ENCODE measurements around the gene L3MBTL4. TPM values are rescaled to one million over a fixed set of nuclear protein-coding genes. Genes with fewer than 3 reads are reported as not detected.
A peak's percentile ranks its signal among the peaks of the same experiment; 100 is the strongest.
"Not testable (repeated sequence)": the region's sequence is repeated elsewhere in the genome, so short reads cannot be mapped to it uniquely, and the experiment has no call there.

Gene L3MBTL4
- total RNA-seq, 1 donor from 2014 or later, result 0.59 TPM

DNA sequence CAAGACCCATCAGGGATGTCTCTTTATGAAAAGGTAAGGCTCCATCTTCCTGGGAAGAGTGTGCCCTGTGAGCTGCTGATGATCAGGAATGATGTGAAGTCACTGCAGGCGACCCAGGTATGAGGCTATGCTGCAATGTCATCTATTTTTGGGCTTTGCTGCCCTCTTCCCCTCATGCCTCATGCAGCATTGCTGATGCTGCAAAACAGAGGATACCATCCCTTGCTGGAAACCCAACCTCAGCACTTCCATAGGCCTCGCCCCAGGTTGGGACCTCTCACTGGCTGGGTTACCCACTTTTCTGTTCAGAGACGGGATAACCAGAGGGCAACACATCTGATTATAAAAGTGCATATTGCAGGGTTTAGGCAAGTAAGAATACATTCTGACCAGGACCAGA, 255.8 kb downstream of the L3MBTL4 start:
- DNase-seq (no peak), ATAC-seq (ENCODE audit: poor library complexity) (no peak)
- intact Hi-C loops (cut with DNase I), result no loop called here

DNA sequence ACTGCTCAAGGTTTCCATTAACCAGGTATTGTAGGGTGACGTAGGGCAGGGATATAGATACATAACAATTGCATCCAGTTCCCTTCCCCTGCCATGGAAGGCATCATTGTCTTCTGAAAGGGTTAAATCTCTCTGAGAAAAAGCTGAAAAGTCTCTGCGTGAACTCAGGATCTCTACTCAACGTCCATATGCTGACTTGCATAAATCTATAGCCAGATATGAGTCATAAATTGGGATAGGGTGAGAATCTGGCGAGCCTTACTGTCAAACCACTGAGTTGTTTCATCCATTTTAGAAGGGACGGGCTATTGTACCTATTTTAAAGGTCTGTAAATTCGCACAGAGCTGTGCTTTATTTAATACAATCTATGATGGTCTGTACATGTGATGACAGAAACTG, 258.3 kb downstream of the L3MBTL4 start:
- intact Hi-C loops (cut with DNase I), result no loop called here
- DNase-seq (no peak), ATAC-seq (ENCODE audit: poor library complexity) (no peak)

GRCh38 chr18:6155707-6156106, 259.0 kb downstream of the L3MBTL4 start:
- no peak for ATAC-seq (ENCODE audit: poor library complexity)
- DNase-seq, result no peak
- intact Hi-C loops (cut with DNase I), result no loop called here

DNA sequence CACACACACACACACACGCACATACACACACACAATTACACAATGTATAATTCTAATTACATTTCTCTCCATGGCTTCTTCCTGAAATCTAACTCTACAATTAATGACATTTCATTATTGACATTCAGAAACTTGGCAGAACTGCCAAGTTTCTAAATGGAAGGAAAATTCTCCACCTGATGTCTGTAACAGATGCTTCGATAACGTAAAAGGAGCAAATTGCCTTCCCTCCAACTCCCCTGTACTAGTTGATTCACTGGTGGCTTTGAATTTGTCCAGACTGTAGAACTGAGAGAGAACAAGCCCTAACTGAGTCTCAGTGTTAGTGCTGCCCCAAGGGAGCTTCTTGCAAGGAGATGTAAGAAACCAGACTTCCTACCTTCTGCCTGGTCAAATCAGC, 264.3 kb downstream of the L3MBTL4 start:
- DNase-seq, result no peak
- intact Hi-C loops (cut with DNase I), result no loop called here
- ATAC-seq (ENCODE audit: poor library complexity), result no peak

DNA sequence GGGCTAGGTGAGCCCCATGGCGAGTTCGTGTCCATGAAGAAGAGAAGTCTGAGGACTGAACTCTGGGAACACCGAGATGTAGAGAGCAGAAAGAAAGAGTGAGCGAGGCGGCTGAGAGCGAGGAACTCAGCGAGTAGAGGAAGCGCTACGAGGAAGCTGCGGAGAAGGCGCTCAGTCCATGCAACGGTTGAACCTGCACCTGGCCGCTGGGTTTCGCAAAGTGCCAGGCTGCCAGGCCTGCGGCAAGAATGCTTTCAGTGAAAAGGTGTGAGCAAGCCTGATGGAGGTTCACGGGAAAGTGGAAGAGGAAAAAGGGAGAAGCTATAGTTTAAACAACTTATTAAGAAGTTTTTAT, 268.4 kb downstream of the L3MBTL4 start:
- ATAC-seq (ENCODE audit: poor library complexity), result peak; percentile 22
- intact Hi-C loops (cut with DNase I), result no loop called here
- DNase-seq, result no peak

- intact Hi-C loops (cut with DNase I), result no loop called here
- DNase-seq, result peak; percentile 80
- ATAC-seq (ENCODE audit: poor library complexity), result peak; percentile 99
These were observed 268.9 kb downstream of the L3MBTL4 start for GRCh38 chr18:6145645-6146306.

- no peak for DNase-seq
- ATAC-seq (ENCODE audit: poor library complexity), result no peak
- intact Hi-C loops (cut with DNase I), result no loop called here
These were observed 275.7 kb downstream of the L3MBTL4 start for GRCh38 chr18:6139007-6139406.

- intact Hi-C loops (cut with DNase I); DNase-seq; ATAC-seq (ENCODE audit: poor library complexity): not testable (repeated sequence)
These were observed 278.8 kb downstream of the L3MBTL4 start for GRCh38 chr18:6135901-6136300.

GRCh38 chr18:6135029-6135428, 279.7 kb downstream of the L3MBTL4 start:
- ATAC-seq (ENCODE audit: poor library complexity); DNase-seq; intact Hi-C loops (cut with DNase I): not testable (repeated sequence)

- ATAC-seq (ENCODE audit: poor library complexity), result peak; percentile 98
These were observed 281.9 kb downstream of the L3MBTL4 start for GRCh38 chr18:6132751-6133368.

DNA sequence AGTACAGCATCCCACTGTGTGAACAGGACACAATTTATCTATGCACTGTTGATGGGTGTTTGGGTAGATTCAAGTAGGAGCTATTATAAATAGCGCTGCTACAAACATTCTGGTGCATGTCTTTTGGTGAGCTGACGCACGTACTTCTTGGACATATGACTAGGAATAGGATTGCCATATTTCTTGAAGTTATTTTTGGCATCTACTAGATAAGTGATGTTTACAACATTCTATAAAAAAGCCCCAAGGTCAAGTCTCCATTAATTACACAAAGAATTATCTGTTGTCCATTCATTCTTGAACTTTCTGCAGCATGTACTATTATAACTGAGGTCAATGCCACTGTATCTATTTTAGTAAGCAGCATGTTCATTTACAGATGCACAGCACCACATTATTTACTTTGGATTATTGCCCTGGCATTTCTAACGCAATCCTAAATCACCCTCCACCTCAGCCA, 293.9 kb downstream of the L3MBTL4 start:
- intact Hi-C loops (cut with DNase I), result no loop called here
- DNase-seq (no peak), ATAC-seq (ENCODE audit: poor library complexity) (peak; percentile 96)

More at GRCh38 chr18:6132751-6133368, 281.9 kb downstream of the L3MBTL4 start:
- peak; percentile 50 for DNase-seq
- intact Hi-C loops (cut with DNase I), result no loop called here

GRCh38 chr18:6119761-6120160, 294.9 kb downstream of the L3MBTL4 start:
- ATAC-seq (ENCODE audit: poor library complexity), result peak; percentile 25
- no peak for DNase-seq
- intact Hi-C loops (cut with DNase I), result no loop called here

GRCh38 chr18:6118080-6118479, 296.6 kb downstream of the L3MBTL4 start:
- DNase-seq (no peak), ATAC-seq (ENCODE audit: poor library complexity) (no peak)
- intact Hi-C loops (cut with DNase I), result no loop called here

GRCh38 chr18:6115710-6116109, 299.0 kb downstream of the L3MBTL4 start:
- ATAC-seq (ENCODE audit: poor library complexity), result no peak
- intact Hi-C loops (cut with DNase I), result no loop called here
- no peak for DNase-seq

DNA sequence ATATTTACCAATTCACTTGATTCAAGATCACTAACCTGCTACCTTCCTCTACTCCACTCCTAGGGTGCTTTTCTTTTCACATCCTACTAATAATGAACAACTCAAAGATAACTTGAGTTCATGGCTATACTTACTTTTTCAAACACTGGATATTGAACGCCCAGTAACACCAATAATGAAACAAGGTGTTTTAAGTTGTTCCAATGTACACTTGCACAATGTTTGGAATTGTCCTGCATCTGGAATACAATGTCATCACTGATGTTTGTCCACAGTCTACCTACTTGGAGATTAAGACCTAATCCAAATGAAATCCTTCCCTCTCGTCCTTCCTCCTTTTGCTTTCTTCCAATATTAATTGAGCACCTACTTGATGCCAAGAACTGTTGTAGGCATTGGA, 301.1 kb downstream of the L3MBTL4 start:
- ATAC-seq (ENCODE audit: poor library complexity), result no peak
- no peak for DNase-seq
- intact Hi-C loops (cut with DNase I), result no loop called here

DNA sequence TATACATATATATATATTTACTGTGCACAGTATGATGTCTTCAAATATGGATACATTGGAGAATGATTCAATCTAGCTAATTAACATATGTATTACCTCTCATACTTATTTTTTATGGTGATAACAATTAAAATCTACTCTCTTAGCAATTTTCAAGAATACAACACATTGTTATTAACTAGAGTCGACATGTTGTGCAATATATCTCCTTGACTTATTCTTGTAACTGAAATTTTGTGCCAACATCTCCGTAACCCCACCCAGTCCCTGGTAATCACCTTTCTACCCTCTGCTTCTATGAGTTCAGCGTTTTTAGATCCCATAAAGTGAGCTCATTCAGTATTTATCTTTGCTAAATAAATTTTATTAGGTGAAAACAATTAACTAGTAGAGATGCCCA, 303.0 kb downstream of the L3MBTL4 start:
- intact Hi-C loops (cut with DNase I), result no loop called here
- no peak for DNase-seq
- ATAC-seq (ENCODE audit: poor library complexity), result no peak

- intact Hi-C loops (cut with DNase I), result no loop called here
- DNase-seq (no peak), ATAC-seq (ENCODE audit: poor library complexity) (peak; percentile 48)
These were observed 305.0 kb downstream of the L3MBTL4 start for GRCh38 chr18:6109743-6110142.

DNA sequence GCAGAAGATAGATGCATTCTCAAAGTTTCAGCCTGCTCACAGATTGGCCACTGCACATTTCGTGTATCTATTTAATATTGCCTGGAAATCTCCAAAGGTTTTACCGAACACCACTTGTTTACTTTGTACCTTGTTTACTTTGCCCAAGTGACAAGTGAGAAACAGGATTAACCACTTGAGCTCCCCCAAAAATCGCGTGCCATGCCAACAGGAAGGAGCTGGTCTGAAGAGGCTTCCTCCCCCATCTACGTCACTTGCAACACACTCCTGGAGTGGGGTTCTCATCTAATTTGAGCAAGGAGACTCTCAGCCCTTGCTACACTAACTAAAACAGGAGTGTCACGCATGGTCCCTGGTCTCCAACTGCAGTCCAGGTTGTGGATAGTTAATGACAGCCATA, 306.9 kb downstream of the L3MBTL4 start:
- DNase-seq (no peak), ATAC-seq (ENCODE audit: poor library complexity) (no peak)
- intact Hi-C loops (cut with DNase I), result no loop called here

- DNase-seq (no peak), ATAC-seq (ENCODE audit: poor library complexity) (no peak)
- intact Hi-C loops (cut with DNase I), result no loop called here
These were observed 308.5 kb downstream of the L3MBTL4 start for GRCh38 chr18:6106091-6106685.

DNA sequence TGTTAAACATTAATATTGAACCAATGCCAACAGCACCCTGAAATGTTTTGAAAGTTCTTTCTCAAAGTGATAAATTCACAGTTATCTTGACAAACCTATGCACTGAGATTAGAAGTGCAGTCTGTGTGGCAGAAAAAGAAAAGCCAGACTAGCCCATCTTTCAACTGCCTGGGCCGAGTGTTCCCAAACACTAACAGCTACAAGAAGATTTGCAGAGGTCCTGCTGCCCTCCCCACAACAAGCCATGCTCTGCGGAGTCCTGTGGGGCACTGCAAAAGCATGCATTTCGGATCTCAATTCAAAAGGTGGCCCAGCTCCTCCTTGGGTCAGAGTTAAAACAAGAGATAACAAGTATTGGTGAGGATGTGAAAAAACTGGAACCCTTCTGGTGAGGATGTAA, 311.0 kb downstream of the L3MBTL4 start:
- no peak for ATAC-seq (ENCODE audit: poor library complexity)
- intact Hi-C loops (cut with DNase I), result no loop called here
- no peak for DNase-seq
